AG04450 (cell line): Measurements from ENCODE around the gene RPS6KB2. TPM values are rescaled to one million over a fixed set of nuclear protein-coding genes. Genes with fewer than 3 reads are reported as not detected.

Experiments
- CTCF ChIA-PET: fragments of 300-600, 350-600 bp; formaldehyde crosslinking; extraction: SDS; loops from one replicate; lab custom pipeline; 2022; ENCODE audit warnings: antibody characterized with exemption, inconsistent platforms; lab: Charles Lee
- POLR2A ChIA-PET: fragments of 350-600 bp; formaldehyde crosslinking; extraction: SDS; loops from one replicate; lab custom pipeline; 2021; ENCODE audit warnings: antibody characterized with exemption, inconsistent platforms; lab: Yijun Ruan, JAX
- DNase-seq: peaks from one replicate; pipeline ENCODE4 v3.0.0-alpha.2; 2011; ENCODE audit warnings: low read depth, low spot score
- H3K27ac ChIP-seq: one replicate; pipeline ENCODE4 v1.5.1; 2012; ENCODE audit warnings: low read depth, low read length, control low read depth
- H3K27me3 ChIP-seq: one replicate; pipeline ENCODE4 v1.6.0; 2012; ENCODE audit warnings: low read length; ENCODE audit not compliant: control insufficient read depth, insufficient read depth
- H3K4me3 ChIP-seq: 2 replicates; pipeline ENCODE4 v1.5.1; 2011; ENCODE audit warnings: mild to moderate bottlenecking, low read depth, low read length, control low read depth
- H3K9me3 ChIP-seq: 2 replicates; pipeline ENCODE4 v1.5.1; 2012; ENCODE audit warnings: low read length; ENCODE audit not compliant: control insufficient read depth, insufficient read depth
- polyA plus RNA-seq: library from polyadenylated mRNA; depleted of rRNA; stranded (reverse); fragments of >200 nt; gene quantifications from 2 replicates; pipeline ENCODE4 v1.2.3, GENCODE V29; 2011
- TF ChIP-seq, protein P1 (sequence below): IDR thresholded peaks from 2 replicates; pipeline ENCODE4 v1.5.1; 2011; ENCODE audit warnings: low read depth, low read length, control low read depth, inconsistent platforms

RPS6KB2 gene
- polyA plus RNA-seq, 1 experiment = 36.0 TPM

DNA sequence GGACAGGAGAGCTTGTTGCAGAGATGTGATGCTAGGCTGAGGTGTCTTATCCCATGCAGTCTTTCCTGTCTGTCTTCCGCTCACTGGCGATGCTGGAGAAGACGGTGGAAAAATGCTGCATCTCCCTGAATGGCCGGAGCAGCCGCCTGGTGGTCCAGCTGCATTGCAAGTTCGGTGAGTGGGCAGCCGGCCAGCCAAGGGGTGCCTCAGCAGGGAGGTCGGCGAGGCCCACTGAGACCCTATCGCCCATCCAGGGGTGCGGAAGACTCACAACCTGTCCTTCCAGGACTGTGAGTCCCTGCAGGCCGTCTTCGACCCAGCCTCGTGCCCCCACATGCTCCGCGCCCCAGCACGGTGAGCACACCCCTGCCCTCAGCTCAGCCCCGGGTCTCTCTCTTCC lies 34.9 kb upstream of the RPS6KB2 start:
- CTCF ChIA-PET = interaction anchor here (0.9 kb wide), 1 partner anchor 37 kb away, joined by 3 read pairs; no protein-coding TSS in a partner anchor
- TF ChIP-seq, protein P1, sequence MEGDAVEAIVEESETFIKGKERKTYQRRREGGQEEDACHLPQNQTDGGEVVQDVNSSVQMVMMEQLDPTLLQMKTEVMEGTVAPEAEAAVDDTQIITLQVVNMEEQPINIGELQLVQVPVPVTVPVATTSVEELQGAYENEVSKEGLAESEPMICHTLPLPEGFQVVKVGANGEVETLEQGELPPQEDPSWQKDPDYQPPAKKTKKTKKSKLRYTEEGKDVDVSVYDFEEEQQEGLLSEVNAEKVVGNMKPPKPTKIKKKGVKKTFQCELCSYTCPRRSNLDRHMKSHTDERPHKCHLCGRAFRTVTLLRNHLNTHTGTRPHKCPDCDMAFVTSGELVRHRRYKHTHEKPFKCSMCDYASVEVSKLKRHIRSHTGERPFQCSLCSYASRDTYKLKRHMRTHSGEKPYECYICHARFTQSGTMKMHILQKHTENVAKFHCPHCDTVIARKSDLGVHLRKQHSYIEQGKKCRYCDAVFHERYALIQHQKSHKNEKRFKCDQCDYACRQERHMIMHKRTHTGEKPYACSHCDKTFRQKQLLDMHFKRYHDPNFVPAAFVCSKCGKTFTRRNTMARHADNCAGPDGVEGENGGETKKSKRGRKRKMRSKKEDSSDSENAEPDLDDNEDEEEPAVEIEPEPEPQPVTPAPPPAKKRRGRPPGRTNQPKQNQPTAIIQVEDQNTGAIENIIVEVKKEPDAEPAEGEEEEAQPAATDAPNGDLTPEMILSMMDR = no peak
- Histone ChIP-seq H3K27ac (no peak overlapping the region), H3K4me3 (no peak overlapping the region), H3K9me3 (no peaks in the 10 kb centered on the region), H3K27me3 (no peaks in the 10 kb centered on the region)
- DNase-seq = no peak
- POLR2A ChIA-PET = interaction anchor here (1.1 kb wide), 1 partner anchor 95 kb away, joined by 3 read pairs; no protein-coding TSS in a partner anchor

DNA sequence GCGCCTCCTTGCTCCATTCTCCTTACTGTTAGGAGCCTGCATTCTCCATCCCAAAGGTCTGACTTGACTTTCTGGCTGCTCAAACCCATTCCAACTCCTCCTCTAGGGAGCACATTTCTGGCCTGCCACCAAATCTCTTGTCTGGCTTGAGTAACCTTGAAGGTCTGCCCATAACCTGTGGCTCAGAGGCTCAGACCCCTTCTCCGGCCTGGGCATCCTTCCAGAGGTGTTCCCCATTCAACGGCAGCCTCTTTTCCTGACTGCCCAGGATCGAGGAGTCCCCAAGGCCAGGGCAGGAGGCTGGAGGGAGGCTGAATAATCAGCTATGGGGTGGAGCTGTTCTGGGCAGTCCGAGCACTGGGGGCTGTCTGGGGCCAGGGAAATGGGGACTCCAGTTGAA lies 34.3 kb upstream of the RPS6KB2 start:
- TF ChIP-seq, protein P1 = no peak
- H3K9me3 ChIP-seq = no peaks in the 10 kb centered on the region
- POLR2A ChIA-PET = interaction anchor here (0.8 to 1.1 kb wide), 3 partner anchors 11 to 95 kb away, joined by 3 to 4 read pairs (median 3); no protein-coding TSS in a partner anchor
- no peak for DNase-seq
- CTCF ChIA-PET = no interaction called here
- H3K27me3 ChIP-seq = no peaks in the 10 kb centered on the region
- H3K4me3 ChIP-seq = no peak overlapping the region
- no peak overlapping the region for H3K27ac ChIP-seq

DNA sequence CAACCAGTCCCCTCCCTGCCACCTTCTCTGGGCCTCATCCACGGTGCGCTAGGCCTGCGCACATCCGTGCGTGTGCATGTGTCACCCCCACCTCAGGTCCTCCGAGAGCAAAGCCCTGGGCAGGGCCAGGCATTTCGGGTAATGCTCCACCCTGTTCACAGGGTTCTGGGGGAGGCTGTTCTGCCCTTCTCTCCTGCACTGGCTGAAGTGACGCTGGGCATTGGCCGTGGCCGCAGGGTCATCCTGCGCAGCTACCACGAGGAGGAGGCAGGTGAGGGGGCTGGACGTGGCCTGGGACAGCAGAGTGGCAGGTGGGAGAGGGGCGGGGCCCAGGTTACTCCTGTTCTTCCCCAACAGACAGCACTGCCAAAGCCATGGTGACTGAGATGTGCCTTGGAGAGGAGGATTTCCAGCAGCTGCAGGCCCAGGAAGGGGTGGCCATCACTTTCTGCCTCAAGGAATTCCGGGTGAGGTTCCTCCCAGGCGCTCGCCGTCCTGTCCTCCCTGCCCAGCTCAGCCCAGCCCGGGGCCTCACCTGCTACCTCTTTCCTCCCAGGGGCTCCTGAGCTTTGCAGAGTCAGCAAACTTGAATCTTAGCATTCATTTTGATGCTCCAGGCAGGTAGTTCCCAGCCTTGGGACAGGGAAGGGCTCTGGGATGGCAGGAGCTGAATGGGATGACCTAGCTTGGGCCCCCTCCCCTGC lies 32.6 kb upstream of the RPS6KB2 start:
- DNase-seq = no peak
- CTCF ChIA-PET = no interaction called here
- no peak overlapping the region for H3K27ac ChIP-seq
- TF ChIP-seq, protein P1 = no peak
- no peaks in the 10 kb centered on the region for H3K9me3 ChIP-seq
- POLR2A ChIA-PET = no interaction called here
- no peak overlapping the region for H3K4me3 ChIP-seq
- no peaks in the 10 kb centered on the region for H3K27me3 ChIP-seq

DNA sequence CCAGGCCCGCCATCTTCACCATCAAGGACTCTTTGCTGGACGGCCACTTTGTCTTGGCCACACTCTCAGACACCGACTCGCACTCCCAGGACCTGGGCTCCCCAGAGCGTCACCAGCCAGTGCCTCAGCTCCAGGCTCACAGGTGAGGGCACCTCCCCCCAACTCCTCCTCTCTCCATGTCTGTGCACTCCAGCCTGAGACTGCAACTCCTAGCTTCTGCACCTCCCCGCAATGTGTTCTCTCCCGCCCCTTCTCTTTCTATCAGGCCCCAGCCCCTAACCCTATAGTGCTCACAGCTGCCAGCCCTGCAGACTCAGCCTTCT lies 32.1 kb upstream of the RPS6KB2 start:
- TF ChIP-seq, protein P1 = no peak
- CTCF ChIA-PET = no interaction called here
- peaks cover 2% of the 10 kb centered on the region; the same call in 1 of the 2 replicates for H3K9me3 ChIP-seq
- H3K27me3 ChIP-seq = no peaks in the 10 kb centered on the region
- no peak for DNase-seq
- H3K4me3 ChIP-seq = no peak overlapping the region
- POLR2A ChIA-PET = no interaction called here
- no peak overlapping the region for H3K27ac ChIP-seq

DNA sequence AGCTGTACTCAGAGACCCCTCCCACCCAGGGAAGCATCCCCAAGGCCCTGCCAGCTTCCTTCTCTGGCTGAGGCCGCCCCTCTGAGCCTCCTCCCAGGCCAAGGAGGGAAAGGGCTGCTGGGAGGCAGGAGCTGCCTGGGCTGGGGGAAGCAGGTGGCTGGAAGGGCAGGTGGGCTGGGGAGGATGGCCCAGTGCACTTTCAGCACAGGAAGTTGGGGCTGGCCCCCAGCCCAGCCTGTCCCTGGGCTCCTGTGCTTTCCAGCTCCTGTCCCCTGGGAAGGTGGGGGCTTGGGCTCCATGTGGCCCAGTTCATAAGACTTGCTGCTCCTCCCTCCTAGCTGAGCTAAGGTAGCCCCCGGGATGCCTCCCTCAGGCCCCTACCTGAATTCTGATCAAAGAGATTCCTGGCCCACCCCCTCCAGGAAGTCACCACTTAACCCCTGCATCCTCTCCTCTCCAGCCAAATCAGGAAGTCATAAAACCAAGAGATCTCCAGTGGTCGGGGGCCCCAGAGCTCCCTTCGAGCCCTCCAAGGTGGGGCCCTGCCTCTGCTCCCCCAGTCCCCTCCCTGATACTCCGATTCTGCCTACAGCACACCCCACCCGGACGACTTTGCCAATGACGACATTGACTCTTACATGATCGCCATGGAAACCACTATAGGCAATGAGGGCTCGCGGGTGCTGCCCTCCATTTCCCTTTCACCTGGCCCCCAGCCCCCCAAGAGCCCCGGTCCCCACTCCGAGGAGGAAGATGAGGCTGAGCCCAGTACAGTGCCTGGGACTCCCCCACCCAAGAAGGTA lies 31.5 kb upstream of the RPS6KB2 start:
- Histone ChIP-seq H3K4me3 (no peak overlapping the region), H3K9me3 (peaks cover 3% of the 10 kb centered on the region; the same call in 1 of the 2 replicates), H3K27me3 (no peaks in the 10 kb centered on the region), H3K27ac (no peak overlapping the region)
- TF ChIP-seq, protein P1 = no peak
- ChIA-PET POLR2A (no interaction called here), CTCF (no interaction called here)
- no peak for DNase-seq
